SK-N-SH treated with all-trans-retinoic acid at 6 μM for 48 hours (cell line): ENCODE results near the gene KIRREL3.

Source experiments
- OSR1 ChIP-seq: fragments of 250-450 bp; sonication (Bioruptor Pico); IDR thresholded peaks from 2 replicates; pipeline ENCODE4 v1.8.0; 2022; ENCODE audit warnings: moderate library complexity, mild to moderate bottlenecking, inconsistent platforms
- ZC3H10 ChIP-seq: fragments of 250-450 bp; sonication (Bioruptor Pico); IDR thresholded peaks from 2 replicates; pipeline ENCODE4 v1.5.1; 2021; ENCODE audit warnings: mild to moderate bottlenecking, moderate library complexity
- ZFP3 ChIP-seq: fragments of 250-450 bp; sonication (Bioruptor Pico); IDR thresholded peaks from 2 replicates; pipeline ENCODE4 v1.5.0; 2020; ENCODE audit warnings: mild to moderate bottlenecking, moderate library complexity
- ZNF8 ChIP-seq: fragments of 450-650 bp; formaldehyde crosslinking; IDR thresholded peaks from 2 replicates; pipeline ENCODE4 v1.5.0; 2020; ENCODE audit warnings: mild to moderate bottlenecking, moderate library complexity

GRCh38 chr11:126522606-126523005 lies 478.0 kb downstream of the KIRREL3 start:
- TF ChIP-seq ZFP3 = no peak
- TF ChIP-seq ZC3H10 (CRISPR knock-in tag) = no peak
- no peak for TF ChIP-seq ZNF8 (CRISPR knock-in tag)
- TF ChIP-seq OSR1 = no peak
